HL-60/S4 treated with retinoic acid at 250 ng/mL for 4 days and 3 days (cell line): ENCODE measurements around the gene NCOA3.

ENCODE experiments used
- in situ Hi-C: fragments of 300-500 bp; cut with MboI; formaldehyde crosslinking; loops from 2 replicates; pipeline ENCODE4 v1.7.0; 2022; ENCODE audit warnings: low sequenced_read_pairs

The NCOA3 gene

DNA sequence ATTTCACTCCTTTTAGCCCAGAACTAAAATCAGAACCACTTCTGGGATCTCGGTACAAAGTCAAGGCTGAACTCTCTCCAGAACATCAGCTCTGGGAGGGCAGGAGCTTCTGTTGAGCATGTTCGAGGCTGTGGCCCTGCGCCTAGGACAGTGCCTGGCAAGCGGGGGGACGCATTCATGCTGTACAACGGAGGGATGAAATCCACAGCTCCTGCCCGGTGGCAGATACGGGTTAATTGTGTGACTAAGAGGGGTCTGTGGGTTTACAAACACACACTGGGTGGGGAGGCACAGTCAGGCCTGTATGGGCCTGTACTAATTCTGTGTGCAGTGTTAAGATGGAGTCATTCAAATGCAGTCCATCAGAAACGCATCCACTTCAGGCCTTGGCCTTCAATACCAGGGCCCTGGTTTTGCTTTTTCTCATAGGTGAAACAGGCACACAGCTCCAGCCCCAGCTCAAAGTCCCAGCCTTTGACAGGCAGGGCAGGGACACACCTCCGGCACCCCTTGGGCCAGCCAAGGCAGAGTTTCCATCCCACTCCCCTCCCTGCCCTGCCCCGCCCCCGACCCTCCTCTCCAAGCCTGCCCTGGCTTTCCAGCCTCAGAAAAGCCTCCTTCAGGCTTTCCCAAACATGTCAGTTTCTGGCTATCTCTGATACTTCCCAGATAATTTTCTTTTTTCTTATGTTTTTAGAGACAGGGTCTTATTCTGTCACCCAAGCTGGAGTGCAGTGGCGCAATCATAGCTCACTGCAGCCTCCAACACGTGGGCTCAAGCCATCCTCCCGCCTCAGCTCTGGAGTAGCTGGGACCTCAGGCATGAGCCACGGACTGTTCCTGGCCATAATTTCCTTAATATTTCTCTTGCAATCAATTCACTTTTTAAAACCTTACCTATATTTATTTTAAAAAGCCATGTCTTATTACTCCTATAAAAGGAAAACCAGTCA is 173.8 kb downstream of the NCOA3 start:
- in situ Hi-C loops, result no loop called here

DNA sequence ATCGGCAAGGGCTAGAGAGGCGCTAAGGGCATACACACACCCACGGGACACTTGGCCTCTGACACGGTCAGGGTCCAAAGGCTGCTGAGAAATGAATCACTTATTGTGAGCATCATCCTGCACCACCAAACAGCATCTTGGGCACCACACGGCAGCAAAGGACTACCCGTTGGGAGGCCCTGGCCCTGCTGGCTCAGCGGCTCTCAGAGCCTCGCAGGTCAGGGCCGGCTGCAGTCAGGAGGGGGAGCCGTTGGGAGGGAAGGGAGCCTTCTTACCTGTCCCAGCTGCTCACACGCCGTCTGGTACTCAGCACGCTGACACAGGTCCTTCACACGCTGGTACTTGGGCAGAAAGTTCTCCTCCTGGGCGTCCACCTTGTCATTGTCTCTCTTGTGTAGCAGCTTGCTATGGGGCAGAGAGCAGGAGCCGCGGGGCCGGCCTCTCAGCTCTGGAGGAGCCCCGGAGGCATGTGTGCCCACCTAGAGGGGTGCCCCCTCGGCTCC is 174.6 kb downstream of the NCOA3 start:
- in situ Hi-C loops, result no loop called here

DNA sequence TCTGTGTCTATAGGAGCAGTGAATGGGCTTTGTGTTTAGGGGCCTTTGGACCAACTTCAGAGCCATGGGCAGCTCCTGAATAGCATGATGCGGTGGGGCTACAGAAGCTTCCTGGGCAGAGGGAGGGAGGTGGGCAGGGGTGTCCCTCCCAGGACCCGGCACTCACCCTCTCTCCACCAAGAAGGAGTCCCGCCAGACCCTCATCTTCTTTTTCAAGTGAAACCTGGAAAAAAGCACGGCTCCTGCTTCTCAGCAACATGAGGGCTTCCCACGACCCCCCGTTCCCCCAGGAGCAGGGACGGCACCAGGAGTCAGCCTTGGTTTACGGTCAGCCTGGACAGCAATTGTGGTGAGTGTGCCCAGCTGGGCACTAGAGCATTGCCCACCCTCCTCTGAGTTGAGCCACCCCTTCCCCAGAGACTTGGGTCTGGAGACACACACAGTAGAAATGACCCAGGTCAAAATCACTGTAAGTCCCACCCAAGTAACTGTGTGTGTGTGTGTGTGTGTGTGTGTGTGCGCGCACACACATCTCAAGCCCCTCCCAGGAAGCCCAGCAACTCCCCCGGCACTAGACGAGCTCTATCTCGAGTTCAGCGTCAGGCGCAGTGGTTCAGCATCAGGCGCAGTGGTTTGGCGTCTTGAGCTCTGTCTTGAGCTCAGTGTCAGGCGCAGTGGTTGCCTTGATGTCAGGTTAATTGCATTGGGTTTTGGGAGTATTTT is 175.4 kb downstream of the NCOA3 start:
- in situ Hi-C loops, result no loop called here

DNA sequence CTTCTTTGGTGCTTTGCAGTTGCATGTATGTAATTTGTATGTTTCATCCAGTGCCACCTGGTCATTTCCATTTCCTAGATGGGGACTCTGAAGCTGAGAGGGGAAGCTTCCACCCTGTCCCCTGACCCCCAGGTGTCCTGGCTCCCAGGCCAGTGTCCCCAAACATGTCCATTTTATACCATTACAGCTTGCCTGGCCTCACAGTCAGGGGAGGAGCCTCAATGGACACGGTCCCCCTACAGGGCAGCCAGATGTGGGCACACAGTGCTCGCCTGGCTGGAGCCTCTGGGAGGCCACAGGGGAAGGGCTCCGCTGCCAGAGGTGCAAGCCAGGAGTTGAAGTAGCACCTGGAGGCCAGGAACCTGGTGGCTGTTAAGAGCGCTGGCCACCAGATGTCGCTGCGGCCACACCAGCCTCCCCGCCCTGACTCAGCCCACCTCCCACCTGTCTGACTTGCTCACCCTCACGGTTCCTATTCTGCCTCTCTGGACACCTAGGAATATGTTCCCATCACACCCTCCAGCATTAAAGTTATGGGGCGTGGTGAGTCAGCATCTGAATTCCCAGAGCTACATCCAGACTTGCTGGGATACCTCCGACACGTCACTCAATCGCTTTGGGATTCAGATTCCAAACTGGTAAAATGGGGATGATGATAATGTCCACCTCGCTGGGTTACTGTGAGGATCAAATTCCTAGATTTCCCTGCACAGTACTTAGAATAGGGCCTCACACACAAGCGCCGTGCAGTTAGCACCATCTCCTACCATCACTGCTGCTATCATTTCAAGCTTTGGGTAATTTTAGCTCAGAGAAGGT is 176.2 kb downstream of the NCOA3 start:
- in situ Hi-C loops, result no loop called here

DNA sequence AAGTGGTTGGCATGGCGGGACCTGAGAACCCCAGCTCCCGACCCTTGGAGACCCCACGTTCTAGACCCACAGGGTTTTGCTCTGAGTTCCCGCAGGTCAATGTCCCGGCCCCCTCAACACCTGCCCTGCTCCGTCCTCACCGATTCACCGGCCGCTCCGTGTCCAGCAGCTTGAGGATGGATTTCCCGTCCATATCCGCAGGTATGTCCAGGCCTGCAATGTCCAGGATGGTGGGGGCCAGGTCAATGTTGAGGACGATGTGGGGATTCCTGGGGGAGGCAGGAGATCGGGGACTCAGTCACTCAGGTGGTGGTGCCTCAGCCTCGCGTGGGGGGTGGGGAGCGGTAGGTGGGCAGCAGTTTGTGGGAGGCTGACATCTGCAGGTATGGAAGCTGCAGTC is 176.8 kb downstream of the NCOA3 start:
- in situ Hi-C loops, result no loop called here

DNA sequence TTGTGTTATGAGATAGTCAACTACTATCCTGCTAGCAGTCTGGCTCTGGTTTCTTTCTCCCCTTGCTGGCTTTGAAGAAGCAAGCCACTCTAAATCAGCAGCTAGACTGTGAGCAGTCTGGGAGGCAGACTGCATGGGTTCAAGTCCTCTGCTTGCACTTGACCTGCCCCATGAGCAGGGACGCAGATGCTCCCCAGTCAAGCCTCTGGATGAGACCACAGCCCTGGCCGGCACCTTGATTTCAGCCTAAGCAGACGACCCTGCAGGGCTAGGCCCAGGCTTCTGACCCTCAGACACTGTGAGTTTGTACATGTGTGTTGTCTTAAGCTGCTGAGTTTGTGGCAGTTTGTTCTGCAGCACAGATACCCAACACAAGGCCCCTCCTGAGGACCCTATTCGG is 177.8 kb downstream of the NCOA3 start:
- in situ Hi-C loops, result no loop called here

DNA sequence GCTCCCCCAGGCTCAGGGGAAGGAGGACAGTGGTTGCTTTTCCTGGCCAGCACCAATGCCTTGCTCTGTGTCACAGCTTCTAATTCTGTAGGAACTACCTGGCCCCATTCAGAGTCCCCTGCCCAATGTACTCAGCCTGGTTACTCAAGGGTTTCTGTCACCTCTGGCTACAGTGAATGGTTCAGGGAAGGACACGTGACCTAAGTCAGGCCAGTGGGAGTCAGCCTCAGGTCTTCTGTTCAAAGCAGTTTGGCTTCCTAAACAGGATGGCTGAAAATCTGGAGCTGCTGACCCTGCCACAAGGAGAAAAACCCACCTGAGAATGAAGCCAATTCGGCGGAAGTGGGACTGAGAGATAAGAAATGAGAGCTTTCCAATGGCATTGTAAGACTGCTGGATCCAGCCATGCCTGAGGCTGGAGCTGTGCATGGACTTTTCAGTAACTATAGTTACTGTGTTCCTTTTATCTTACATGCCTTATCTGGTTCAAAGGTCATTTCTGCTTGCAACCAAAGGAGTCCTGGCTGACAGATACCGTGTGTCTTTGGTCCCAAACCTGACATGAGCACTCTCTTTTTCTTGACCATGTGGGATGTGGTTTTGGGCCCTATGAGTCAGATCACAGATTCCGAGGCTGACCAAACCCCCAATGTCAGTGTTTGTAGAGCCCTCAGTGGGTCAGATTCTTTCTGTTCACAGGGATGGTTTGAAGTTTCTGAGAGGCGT is 179.3 kb downstream of the NCOA3 start:
- in situ Hi-C loops, result loop anchor here (5.0 kb wide), 1 partner anchor 936 kb away; no protein-coding TSS in a partner anchor

DNA sequence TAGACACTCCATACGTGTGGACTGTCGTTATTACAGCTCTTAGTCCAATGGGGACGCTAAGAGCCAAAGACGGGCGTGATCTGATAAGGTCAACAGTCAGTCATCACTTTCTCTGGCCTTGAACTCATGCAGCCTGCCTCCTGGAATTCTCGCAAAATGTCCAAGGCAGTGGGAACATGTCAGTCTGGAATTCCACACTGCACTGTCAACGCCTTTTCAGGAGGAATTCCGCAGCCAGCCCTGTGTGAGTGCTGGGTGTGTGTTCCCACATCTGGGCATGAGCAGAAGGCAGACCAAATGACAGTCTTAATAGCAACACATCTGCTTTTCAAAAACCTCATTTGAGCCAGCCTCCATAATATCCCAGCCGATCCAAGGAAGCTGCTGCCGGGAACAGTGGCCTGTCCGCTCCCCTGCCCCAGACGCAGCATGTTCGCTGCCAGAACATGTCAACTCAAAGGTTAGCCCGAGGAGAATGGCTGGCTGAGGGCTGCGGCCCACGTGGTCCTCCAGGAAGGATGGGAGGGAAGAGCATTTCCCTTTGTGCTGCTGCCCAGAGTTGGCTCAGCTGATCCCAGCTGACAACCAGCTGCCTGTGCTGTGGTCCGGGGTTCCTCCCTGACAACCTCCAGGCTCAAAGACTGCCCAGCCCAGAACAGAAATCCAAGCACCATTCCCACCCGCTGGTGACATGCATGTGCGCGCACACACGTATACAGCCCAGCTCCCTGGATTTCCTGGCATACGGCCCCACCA is 180.5 kb downstream of the NCOA3 start:
- in situ Hi-C loops, result loop anchor here (5.0 kb wide), 1 partner anchor 935 kb away; no protein-coding TSS in a partner anchor

DNA sequence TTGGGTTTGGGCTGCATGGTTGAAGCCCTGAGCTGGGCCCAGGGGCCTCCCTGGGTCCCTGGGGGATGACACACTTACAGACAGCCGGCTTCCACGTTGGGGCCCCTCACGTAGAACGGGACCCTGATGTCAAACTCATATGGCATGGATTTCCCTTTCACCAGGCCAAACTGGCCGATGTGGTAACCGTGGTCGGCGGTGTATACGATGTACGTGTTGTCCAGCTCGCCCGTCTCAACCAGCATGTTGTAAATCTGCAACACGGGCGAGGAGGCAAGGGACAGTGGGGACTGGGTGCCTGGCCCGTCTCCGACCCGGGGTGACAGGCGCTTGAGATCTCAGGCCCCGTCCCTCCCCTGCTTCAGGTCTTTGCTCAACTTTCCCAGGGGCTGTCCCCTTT is 181.2 kb downstream of the NCOA3 start:
- in situ Hi-C loops, result loop anchor here (5.0 kb wide), 1 partner anchor 934 kb away; no protein-coding TSS in a partner anchor

DNA sequence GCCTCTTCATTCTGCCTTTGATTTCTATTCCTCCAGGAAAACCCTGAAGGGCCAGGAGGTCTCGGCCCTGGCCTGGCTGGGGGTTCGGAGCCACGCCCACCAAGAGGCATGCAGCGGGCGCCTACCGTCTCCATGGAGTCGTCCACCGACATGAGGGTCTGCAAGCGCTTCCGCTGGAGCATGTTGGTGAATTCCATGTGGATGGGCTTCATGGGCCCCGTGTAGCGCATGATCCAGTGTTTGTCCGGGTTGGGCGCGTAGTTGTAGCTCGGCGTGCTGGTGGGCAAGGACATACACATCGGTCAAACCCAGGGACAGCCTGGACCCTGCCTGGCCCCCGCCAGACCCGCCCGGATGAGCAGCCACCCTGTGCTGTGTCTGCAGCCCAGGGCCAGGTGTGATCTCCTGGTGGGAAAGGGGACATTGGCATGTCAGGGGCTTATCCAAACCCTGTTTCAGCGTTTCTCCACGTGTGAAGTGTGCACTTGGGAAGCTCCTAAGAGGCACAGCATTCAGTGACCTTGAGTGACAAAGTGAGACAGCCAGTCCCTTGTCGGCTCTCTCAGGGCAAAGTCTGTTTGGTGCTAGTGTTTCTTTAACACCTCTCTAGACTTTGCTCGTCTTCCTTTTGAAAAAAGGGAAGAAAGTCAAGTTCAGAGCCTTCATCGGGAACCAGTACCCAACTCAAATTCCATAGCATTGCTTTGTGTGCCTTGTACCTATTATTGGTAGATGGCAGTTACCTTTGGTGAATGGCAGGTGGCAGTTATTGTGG is 182.8 kb downstream of the NCOA3 start:
- in situ Hi-C loops, result loop anchor here (5.0 kb wide), 1 partner anchor 933 kb away; no protein-coding TSS in a partner anchor

DNA sequence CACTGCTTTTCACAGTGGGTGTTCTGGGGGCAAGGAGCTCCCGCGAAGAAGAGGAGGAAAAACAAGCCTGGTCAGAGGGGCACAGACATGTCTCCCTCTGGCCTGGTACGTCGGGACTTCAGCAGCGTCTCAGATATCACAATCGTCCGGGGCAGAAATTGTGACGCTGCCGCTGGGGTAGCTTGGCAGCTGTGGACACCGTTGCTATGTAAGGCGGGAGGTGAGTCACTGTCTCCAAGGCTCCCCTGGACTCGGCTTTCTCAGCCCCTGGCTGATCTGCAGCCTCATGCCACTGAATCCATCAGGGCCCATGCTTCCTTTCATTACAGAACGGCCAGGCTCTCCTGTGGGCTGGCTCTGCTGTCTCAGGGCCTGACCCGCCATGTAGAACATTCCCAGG is 184.9 kb downstream of the NCOA3 start:
- in situ Hi-C loops, result no loop called here

DNA sequence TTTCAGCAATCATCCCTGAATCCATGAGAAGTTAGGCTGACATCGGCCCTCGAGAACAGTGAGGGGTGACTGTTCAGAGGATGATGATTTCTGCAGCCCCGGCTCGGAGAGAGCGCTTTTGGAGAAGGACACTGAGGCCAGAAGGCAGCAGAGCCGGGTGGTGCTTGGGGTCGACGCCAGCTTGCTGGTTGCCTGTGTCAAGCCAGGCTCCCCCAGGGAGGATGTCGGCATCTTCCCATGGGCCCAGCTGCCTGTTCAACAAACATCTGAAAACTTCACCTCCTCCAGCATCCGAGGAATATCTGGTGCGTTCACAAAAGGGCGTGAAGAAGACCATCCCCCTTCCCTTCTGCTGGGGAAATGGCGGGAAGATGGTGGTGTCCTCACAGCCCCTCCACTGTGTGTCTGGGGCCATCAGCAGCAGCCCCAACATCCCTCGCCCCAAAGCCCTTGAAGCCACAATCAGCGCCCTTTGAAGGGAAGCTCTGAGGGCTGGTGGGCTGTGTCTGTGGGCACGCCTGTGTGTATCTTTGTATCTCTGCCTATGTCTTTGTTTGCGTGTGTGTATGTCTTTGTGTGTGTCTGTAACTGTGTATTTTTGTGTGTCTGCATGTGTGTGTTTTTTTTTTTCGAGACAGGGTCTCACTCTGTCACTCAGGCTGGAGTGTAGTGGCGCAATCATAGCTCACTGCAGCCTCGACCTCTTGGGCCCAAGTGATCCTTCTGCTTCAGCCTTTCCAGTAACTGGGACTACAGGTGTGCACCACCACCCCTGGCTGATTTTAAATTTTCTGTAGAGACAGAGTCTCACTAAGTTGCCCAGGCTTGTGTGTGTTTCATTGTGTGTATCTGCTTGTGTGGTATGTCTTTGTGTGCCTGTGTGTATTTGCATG is 185.7 kb downstream of the NCOA3 start:
- in situ Hi-C loops, result no loop called here

DNA sequence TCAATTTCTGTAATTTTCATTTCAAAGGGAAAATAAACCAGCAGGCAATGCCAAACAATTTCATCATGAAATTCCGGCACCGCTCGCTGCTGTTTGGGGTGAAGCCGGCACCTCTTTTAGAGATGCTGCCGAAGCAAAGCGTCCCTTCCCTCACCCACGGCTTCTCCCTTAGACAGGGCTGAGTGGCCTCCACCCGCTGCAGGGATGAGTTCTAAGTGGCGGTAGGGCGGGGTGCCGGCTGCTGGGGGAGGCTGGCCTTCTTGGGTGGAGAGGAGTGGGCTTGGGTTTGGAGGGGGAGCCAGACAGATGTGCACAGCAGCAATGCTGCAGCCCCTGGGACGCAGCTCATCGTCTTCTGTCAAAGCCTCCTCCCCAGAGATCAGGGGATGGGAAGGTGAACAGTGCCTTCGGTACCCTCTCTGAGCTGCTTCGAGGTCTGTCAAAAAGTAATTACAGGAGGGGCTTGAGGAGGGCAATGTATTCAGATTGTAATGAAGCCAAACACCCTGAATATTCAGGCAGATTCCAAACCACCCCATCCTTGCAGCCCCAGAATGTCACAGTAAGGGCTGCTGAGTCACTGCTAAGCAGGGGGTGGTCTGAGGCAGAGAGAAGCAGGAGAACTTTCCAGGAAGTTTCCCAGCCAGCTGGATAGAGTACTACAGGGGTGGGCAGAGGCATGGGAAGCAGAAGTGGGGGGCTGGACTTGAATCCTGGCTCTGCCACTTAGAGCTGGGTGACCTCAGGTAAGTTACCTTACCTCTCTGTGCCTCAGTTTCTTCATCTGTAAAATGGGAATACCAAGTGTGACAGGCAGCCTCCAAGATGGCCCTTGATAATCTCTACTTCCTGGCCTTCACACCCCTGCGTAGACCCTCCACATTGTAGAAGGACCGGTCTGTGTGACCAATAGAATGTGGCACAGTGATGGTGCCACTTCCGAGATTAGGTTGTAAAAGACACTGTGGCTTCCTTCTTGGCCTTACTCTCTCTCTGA is 187.0 kb downstream of the NCOA3 start:
- in situ Hi-C loops, result no loop called here

DNA sequence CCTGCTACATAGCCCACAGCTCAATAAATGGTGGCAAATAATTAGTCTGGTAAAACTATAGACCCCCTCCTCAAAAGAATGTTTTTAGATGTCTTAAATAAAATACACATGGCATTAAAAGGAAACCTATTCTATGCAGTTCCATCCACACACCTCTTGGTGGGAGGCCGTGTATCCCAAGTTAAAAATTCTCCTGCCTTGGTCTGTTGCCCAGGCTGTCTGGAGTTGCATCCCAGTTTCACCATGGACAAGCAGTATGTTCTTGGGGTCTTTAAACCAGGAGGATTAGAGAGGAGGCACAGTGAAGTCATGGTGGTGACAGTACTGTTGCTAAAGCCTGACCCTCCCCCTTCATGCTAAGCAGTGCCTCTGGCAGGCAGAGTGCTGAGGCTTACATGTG is 188.0 kb downstream of the NCOA3 start:
- in situ Hi-C loops, result no loop called here

DNA sequence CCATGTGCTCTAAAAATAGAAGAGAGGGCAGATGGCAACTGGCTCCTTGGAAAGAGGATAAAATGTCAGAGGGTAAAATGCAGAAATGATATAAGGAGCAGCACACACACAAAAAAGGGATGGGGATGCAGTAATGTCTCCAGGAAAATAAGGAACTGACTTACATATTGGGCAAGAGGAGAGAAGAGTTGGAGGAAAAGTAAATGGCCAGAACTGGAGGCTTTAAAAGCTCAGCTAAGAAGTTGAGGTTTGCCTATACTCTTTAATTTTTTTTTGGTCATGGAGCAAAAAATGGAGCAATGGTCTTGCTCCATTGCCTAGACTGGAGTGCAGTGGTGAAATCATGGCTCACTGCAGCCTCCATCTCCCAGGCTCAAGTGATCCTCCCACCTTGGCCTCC is 189.9 kb downstream of the NCOA3 start:
- in situ Hi-C loops, result no loop called here

DNA sequence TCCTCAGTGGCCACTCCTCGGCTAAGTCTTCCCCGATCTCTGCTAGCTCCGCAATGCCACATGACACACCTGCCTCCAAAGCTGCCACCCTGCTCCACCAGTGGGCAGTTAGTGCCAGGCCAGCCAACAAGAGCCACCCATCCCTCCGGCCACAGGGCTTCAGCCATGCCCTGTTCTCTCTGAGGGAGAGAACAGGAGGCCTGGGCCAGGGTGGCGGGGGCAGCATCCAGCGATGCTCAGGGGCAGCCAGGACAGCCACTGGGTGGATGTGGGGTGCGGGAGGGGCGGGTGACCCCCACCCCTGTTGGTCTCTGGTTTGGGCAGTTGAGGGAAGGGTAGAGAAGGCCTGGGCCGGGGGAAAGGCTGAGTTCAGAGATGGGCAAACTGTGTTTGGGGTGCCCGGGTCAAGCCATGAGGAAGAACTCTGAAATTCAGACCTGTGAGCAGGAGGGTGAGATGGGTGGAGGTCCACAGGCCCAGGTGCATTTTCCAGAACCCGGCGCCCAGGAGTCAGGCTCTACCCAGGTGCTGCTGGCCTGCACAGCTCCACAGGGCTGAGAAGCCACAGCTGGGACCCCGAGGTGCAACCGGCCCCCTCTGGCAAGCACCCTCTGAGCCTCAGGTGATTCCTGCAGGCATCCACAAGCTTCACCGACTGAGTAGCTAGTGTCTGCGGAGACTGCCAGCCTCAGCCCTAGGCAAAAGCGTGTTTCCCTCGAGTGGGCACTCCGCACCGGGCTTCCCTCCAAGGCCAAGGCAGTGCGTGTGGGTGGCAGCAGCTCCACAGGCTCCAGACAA is 192.5 kb downstream of the NCOA3 start:
- in situ Hi-C loops, result no loop called here
